Mammary epithelial cell (primary cell): Measurements from ENCODE around the gene CAP2.

ENCODE experiments used
- CTCF ChIP-seq, 2 donors: IDR thresholded peaks in 1 of 2; conservative IDR thresholded peaks in 1 of 2; 2 replicates each; pipeline ENCODE4 v1.5.1; 2011 to 2012; ENCODE audit warnings: inconsistent platforms in 2 of 2, low read length in 2 of 2, mild to moderate bottlenecking in 2 of 2, control low read depth in 1 of 2, low read depth in 1 of 2; ENCODE audit not compliant: insufficient read depth in 1 of 2; ENCODE audit errors: extremely low read depth in 1 of 2
- EZH2 ChIP-seq: IDR thresholded peaks from 2 replicates; pipeline ENCODE4 v1.6.1; 2012; ENCODE audit warnings: low read length, inconsistent platforms, borderline replicate concordance

DNA sequence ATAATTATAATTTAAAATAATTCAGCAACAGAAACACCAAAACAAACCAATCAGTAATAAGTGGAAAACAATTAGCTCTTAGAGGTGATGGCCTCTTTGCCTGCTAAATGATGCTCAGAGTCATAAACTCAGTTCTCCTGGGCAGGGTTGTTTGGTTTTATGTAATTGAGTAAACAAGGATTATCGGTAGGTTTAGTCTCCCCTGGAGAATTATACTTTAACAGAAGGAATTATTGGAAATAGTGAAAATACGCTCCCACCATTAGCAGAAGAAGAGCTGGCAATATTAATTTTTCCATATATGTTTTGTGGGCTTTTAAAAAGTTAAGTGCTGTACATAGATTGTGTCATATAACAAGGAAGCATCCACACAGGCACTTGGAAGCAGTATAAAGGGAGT is 27.0 kb downstream of the CAP2 start:
- no peak for TF ChIP-seq CTCF (conservative IDR thresholded peaks at IDR 0.05 in 1 of 2, IDR thresholded peaks at IDR 0.05 in 1 of 2; ENCODE audit: extremely low read depth in 1 of 2, insufficient read depth in 1 of 2, low read depth in 1 of 2, low read length in 2 of 2)
- TF ChIP-seq EZH2, result no peak
